ENCODE data around the gene LRRC8C. TPM values are rescaled to one million over a fixed set of nuclear protein-coding genes. Genes with fewer than 3 reads are reported as not detected.

LRRC8C gene
- total RNA-seq, 6 experiments from 2014 or later, result 0.53 to 2.0 (median 1.2) TPM

DNA sequence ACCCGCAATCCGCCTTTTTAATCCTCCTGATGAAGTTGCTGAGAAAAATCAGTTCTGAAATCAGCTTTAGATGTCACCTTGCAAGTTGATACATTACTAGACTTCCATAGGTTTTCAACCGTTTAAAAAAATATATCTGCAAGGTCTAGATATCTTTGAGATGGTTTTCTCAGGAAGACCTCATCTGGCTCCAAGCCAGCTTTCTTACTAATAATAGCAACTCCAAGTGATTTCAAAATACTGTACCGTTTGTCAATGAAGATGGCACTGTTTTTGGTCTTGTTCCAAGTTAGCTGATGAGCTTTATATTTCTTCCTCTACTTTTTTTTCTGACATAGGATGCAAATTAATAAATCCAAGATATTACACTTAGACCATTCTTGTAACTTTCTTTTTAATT lies 40.3 kb downstream of the LRRC8C start:
- DNase-seq (no peak), ATAC-seq (no peak)
- WGBS (ENCODE audit: insufficient coverage, low coverage, low lambda C conversion rate, missing lambda C conversion rate), result 60% methylated on average over 4 of the region's 4 CpGs
- TF ChIP-seq, protein P1, sequence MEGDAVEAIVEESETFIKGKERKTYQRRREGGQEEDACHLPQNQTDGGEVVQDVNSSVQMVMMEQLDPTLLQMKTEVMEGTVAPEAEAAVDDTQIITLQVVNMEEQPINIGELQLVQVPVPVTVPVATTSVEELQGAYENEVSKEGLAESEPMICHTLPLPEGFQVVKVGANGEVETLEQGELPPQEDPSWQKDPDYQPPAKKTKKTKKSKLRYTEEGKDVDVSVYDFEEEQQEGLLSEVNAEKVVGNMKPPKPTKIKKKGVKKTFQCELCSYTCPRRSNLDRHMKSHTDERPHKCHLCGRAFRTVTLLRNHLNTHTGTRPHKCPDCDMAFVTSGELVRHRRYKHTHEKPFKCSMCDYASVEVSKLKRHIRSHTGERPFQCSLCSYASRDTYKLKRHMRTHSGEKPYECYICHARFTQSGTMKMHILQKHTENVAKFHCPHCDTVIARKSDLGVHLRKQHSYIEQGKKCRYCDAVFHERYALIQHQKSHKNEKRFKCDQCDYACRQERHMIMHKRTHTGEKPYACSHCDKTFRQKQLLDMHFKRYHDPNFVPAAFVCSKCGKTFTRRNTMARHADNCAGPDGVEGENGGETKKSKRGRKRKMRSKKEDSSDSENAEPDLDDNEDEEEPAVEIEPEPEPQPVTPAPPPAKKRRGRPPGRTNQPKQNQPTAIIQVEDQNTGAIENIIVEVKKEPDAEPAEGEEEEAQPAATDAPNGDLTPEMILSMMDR (IDR thresholded peaks at IDR 0.05), result no peak
- no peak for TF ChIP-seq POLR2A (IDR thresholded peaks at IDR 0.05)
- no peaks in the 10 kb centered on the region for H3K9me3 ChIP-seq
- no peaks in the 10 kb centered on the region for H3K4me1 ChIP-seq
- no peaks in the 10 kb centered on the region for H3K36me3 ChIP-seq
- H3K27ac ChIP-seq, result no peak overlapping the region
- no peaks in the 10 kb centered on the region for H3K27me3 ChIP-seq
- H3K4me3 ChIP-seq, result no peak overlapping the region
- intact Hi-C loops (cut with DNase I), result no loop called here

- Histone ChIP-seq H3K27me3 (no peaks in the 10 kb centered on the region), H3K4me3 (no peak overlapping the region), H3K36me3 (no peaks in the 10 kb centered on the region), H3K4me1 (no peaks in the 10 kb centered on the region), H3K9me3 (no peaks in the 10 kb centered on the region), H3K27ac (no peak overlapping the region)
- WGBS (ENCODE audit: insufficient coverage, low coverage, low lambda C conversion rate, missing lambda C conversion rate), result 57% methylated on average over 3 of the region's 4 CpGs
- TF ChIP-seq POLR2A (IDR thresholded peaks at IDR 0.05), result no peak
- TF ChIP-seq, protein P1 (IDR thresholded peaks at IDR 0.05), result no peak
- intact Hi-C loops (cut with DNase I), result no loop called here
- ATAC-seq, result no peak
- no peak for DNase-seq
Observed at GRCh38 chr1:89675677-89676076, 42.8 kb downstream of the LRRC8C start.

DNA sequence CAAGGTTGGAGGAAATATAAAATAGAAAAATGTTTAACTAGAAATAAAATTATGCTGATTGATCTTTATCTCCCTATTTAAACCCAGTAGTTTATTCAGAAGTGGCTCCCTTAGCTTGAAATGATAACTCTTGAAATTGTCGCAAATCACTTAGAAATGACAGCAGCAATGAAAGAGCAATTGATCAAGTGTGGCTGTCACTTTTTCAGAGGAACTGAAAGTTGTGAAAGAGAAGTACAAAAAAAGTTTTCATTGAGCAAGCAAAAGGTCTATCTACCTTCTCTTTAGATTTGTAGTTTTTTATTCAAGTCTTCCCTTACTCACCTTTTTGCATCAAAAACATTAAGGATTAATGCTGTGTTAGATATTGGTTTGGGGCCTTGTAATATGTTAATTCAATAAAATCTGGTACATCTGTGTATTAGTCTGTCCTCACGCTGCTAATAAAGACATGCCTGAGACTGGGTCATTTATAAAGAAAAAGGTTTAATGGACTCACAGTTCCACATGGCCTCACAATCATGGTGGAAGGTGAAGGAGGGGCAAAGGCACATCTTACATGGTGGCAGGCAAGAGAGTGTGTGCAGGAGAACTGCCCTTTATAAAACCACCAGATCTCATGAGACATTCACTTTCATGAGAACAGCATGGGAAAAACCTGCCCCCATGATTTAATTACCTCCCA lies 48.3 kb downstream of the LRRC8C start:
- intact Hi-C loops (cut with DNase I), result no loop called here
- Histone ChIP-seq H3K27me3 (no peaks in the 10 kb centered on the region), H3K4me3 (no peak overlapping the region), H3K4me1 (no peaks in the 10 kb centered on the region), H3K27ac (no peak overlapping the region), H3K9me3 (no peaks in the 10 kb centered on the region), H3K36me3 (no peaks in the 10 kb centered on the region)
- TF ChIP-seq POLR2A (IDR thresholded peaks at IDR 0.05), result no peak
- TF ChIP-seq, protein P1 (IDR thresholded peaks at IDR 0.05), result no peak
- no peak for ATAC-seq
- WGBS (ENCODE audit: insufficient coverage, low coverage, low lambda C conversion rate, missing lambda C conversion rate), result 90% methylated on average over 2 of the region's 2 CpGs
- no peak for DNase-seq

- no peak for ATAC-seq
Observed at GRCh38 chr1:89682611-89683010, 49.7 kb downstream of the LRRC8C start.

More at GRCh38 chr1:89682611-89683010, 49.7 kb downstream of the LRRC8C start:
- Histone ChIP-seq H3K9me3 (no peaks in the 10 kb centered on the region), H3K27me3 (no peaks in the 10 kb centered on the region), H3K4me1 (no peaks in the 10 kb centered on the region), H3K27ac (no peak overlapping the region), H3K36me3 (no peaks in the 10 kb centered on the region), H3K4me3 (no peak overlapping the region)
- intact Hi-C loops (cut with DNase I), result no loop called here
- TF ChIP-seq POLR2A (IDR thresholded peaks at IDR 0.05), result no peak
- TF ChIP-seq, protein P1 (IDR thresholded peaks at IDR 0.05), result no peak
- no peak for DNase-seq

Data from right lobe of liver (tissue), 6 donors.